GM23338 (cell line): Measurements from ENCODE around the gene TEX36. TPM values are rescaled to one million over a fixed set of nuclear protein-coding genes. Genes with fewer than 3 reads are reported as not detected.

Experiments used
- ATAC-seq: fragments of 200-7000 bp; cut with Tn5 transposase; 3 replicates; pipeline ENCODE4 v1.9.1; 2020
- DNase-seq: peaks from one replicate; pipeline ENCODE4 v3.0.0-alpha.2; 2015; ENCODE audit warnings: low spot score
- H2AFZ ChIP-seq: fragments of 200-600 bp; sonication (generic); 2 replicates; pipeline ENCODE4 v1.8.0; 2016; ENCODE audit warnings: antibody characterized with exemption, mild to moderate bottlenecking, moderate library complexity
- H3F3A ChIP-seq: fragments of 200-600 bp; sonication (generic); replicated peaks from 2 replicates; pipeline ENCODE4 v1.8.0; 2017; ENCODE audit warnings: antibody characterized with exemption, mixed run types, low read depth
- H3K27ac ChIP-seq: fragments of 200-600 bp; sonication (generic); 2 replicates; pipeline ENCODE4 v1.6.1; 2016; ENCODE audit warnings: low read depth
- H3K27me3 ChIP-seq: fragments of 200-600 bp; sonication (generic); 2 replicates; pipeline ENCODE4 v1.8.0; 2016; ENCODE audit warnings: mild to moderate bottlenecking, mixed run types, moderate library complexity; ENCODE audit not compliant: insufficient read depth
- H3K36me3 ChIP-seq: fragments of 200-600 bp; sonication (generic); 2 replicates; pipeline ENCODE4 v1.8.0; 2016; ENCODE audit warnings: mild to moderate bottlenecking; ENCODE audit not compliant: insufficient read depth
- H3K4me1 ChIP-seq: fragments of 200-600 bp; sonication (generic); 2 replicates; pipeline ENCODE4 v1.8.0; 2016; ENCODE audit warnings: mild to moderate bottlenecking, moderate library complexity; ENCODE audit not compliant: insufficient read depth
- H3K4me2 ChIP-seq: fragments of 200-600 bp; sonication (generic); 2 replicates; pipeline ENCODE4 v1.7.1; 2017; ENCODE audit warnings: mixed run types
- H3K4me3 ChIP-seq: fragments of 200-600 bp; sonication (generic); 2 replicates; pipeline ENCODE4 v1.6.1; 2016; ENCODE audit warnings: mixed run types
- H3K79me2 ChIP-seq: fragments of 200-600 bp; sonication (generic); replicated peaks from 2 replicates; pipeline ENCODE4 v1.8.0; 2017; ENCODE audit warnings: mild to moderate bottlenecking; ENCODE audit not compliant: insufficient read depth
- H3K9me2 ChIP-seq: fragments of 200-600 bp; sonication (generic); 2 replicates; pipeline ENCODE4 v1.8.0; 2017; ENCODE audit not compliant: insufficient read depth
- H4K20me1 ChIP-seq: fragments of 200-600 bp; sonication (generic); replicated peaks from 2 replicates; pipeline ENCODE4 v1.8.0; 2017; ENCODE audit warnings: mild to moderate bottlenecking; ENCODE audit not compliant: insufficient read depth
- H3K27ac Mint-ChIP-seq: 2 replicates; pipeline ENCODE4 v1.8.0; 2020; ENCODE audit warnings: inconsistent platforms, mild to moderate bottlenecking, moderate library complexity, mixed read lengths
- H3K27me3 Mint-ChIP-seq: 3 replicates; pipeline ENCODE4 v1.8.0; 2022; ENCODE audit warnings: low read depth, mild to moderate bottlenecking, moderate library complexity, mixed read lengths, inconsistent platforms; ENCODE audit not compliant: insufficient read depth, poor library complexity
- H3K36me3 Mint-ChIP-seq: 3 replicates; pipeline ENCODE4 v1.8.0; 2021; ENCODE audit warnings: low read depth, mild to moderate bottlenecking, inconsistent platforms, moderate library complexity, mixed read lengths
- H3K4me1 Mint-ChIP-seq: 3 replicates; pipeline ENCODE4 v1.8.0; 2020; ENCODE audit warnings: mild to moderate bottlenecking, inconsistent platforms, mixed read lengths
- H3K4me3 Mint-ChIP-seq: 3 replicates; pipeline ENCODE4 v1.8.0; 2021; ENCODE audit warnings: moderate library complexity, mild to moderate bottlenecking, inconsistent platforms, mixed read lengths
- H3K9me3 Mint-ChIP-seq: 3 replicates; pipeline ENCODE4 v1.8.0; 2020; ENCODE audit warnings: moderate library complexity, mild to moderate bottlenecking, inconsistent platforms, mixed read lengths
- CREB1 ChIP-seq: fragments of 250-450 bp; sonication (Bioruptor Pico); IDR thresholded peaks from 2 replicates; pipeline ENCODE4 v1.5.0; 2020; ENCODE audit warnings: low read depth, mild to moderate bottlenecking, moderate library complexity
- CTCF ChIP-seq, 2 experiments: fragments of 200-600 bp in 1 of 2; sonication (generic) in 1 of 2; conservative IDR thresholded peaks; 2 replicates each; pipeline versions ENCODE4 v1.5.1 to v1.6.1; 2016 to 2017; ENCODE audit warnings: antibody characterized with exemption in 2 of 2, low read depth in 2 of 2, mild to moderate bottlenecking in 2 of 2, moderate library complexity in 1 of 2
- EZH2 ChIP-seq: fragments of 200-600 bp; sonication (generic); IDR thresholded peaks from one replicate; pipeline ENCODE4 v1.8.0; 2017; ENCODE audit warnings: antibody characterized with exemption, mild to moderate bottlenecking, low read depth; ENCODE audit not compliant: unreplicated experiment
- EZH2phosphoT487 ChIP-seq: fragments of 200-600 bp; sonication (generic); IDR thresholded peaks from one replicate; pipeline ENCODE4 v1.8.1; 2018; ENCODE audit warnings: antibody characterized with exemption; ENCODE audit not compliant: unreplicated experiment
- JUNB ChIP-seq: IDR thresholded peaks from one replicate; pipeline ENCODE4 v1.6.1; 2016; ENCODE audit warnings: antibody characterized with exemption; ENCODE audit not compliant: unreplicated experiment
- NANOG ChIP-seq: IDR thresholded peaks from 2 replicates; pipeline ENCODE4 v1.6.1; 2016; ENCODE audit warnings: antibody characterized with exemption, borderline replicate concordance
- POLR2AphosphoS5 ChIP-seq: IDR thresholded peaks from 2 replicates; pipeline ENCODE4 v1.6.1; 2016; ENCODE audit warnings: antibody characterized with exemption, low read depth
- REST ChIP-seq: IDR thresholded peaks from one replicate; pipeline ENCODE4 v1.6.1; 2018; ENCODE audit warnings: antibody characterized with exemption; ENCODE audit not compliant: unreplicated experiment
- STAT1 ChIP-seq: IDR thresholded peaks from one replicate; pipeline ENCODE4 v1.6.1; 2016; ENCODE audit warnings: antibody characterized with exemption; ENCODE audit not compliant: unreplicated experiment
- ZNF114 ChIP-seq: fragments of 250-450 bp; sonication (Bioruptor Pico); IDR thresholded peaks from 2 replicates; pipeline ENCODE4 v1.5.0; 2020; ENCODE audit warnings: mild to moderate bottlenecking, moderate library complexity
- ZNF331 ChIP-seq: fragments of 250-450 bp; sonication (Bioruptor Pico); IDR thresholded peaks from 2 replicates; pipeline ENCODE4 v1.5.0; 2020; ENCODE audit warnings: low read depth, mild to moderate bottlenecking, moderate library complexity
- ZNF462 ChIP-seq: fragments of 250-450 bp; sonication (Bioruptor Pico); IDR thresholded peaks from 2 replicates; pipeline ENCODE4 v1.5.0; 2020; ENCODE audit warnings: mild to moderate bottlenecking, moderate library complexity
- polyA plus RNA-seq: library from polyadenylated mRNA; unstranded; fragments of >200 nt; fragmentation: Nextera tagmentation; extraction: Ambion mirVana; gene quantifications from 2 replicates; pipeline ENCODE4 v1.2.1, GENCODE V29; 2016
- total RNA-seq: library from RNA; depleted of rRNA; stranded (reverse); fragments of >200 nt; shearing (Covaris generic); gene quantifications from 2 replicates; pipeline ENCODE4 v1.2.3, GENCODE V29; 2014
- TF ChIP-seq, protein P1 (sequence below): IDR thresholded peaks from 2 replicates; pipeline ENCODE4 v1.6.1; 2016; ENCODE audit warnings: antibody characterized with exemption

Gene TEX36
- total and polyA plus RNA-seq, 2 experiments from 2014 or later = not detected

DNA sequence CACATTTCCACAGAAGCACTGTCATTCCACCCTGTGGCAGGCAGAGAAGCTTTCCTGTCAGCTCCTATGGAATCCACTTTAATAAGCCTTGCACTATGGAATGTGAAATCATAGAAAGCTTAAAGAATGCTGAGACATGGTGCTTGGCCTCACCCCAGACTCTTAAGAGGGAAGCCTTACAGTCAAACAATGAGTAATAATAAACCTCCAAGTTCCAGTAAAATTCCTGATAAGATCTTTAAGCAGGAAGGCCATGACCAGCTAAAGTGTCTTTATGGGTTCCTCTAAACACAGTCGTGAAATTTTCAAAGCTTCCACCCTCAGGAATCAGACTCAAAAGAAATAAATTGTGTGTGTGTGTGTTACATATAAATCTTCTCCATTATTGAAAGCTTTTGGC lies 11.9 kb upstream of the TEX36 start:
- Histone ChIP-seq H3K36me3 (no peaks in the 10 kb centered on the region), H3K4me3 (no peak overlapping the region), H4K20me1 (no peaks in the 10 kb centered on the region), H3K9me2 (0 out of 2 replicates have a peak, but pooled peaks cover 3% of the 10 kb centered on the region), H2AFZ (no peak overlapping the region), H3K27ac (no peak overlapping the region), H3K27me3 (no peaks in the 10 kb centered on the region), H3K4me1 (no peaks in the 10 kb centered on the region), H3K4me2 (no peak overlapping the region), H3K79me2 (no peaks in the 10 kb centered on the region), H3F3A (no peaks in the 10 kb centered on the region)
- H3K4me3 Mint-ChIP-seq = no peak overlapping the region
- TF ChIP-seq JUNB (no peak), ZNF331 (CRISPR knock-in tag) (no peak), CREB1 (CRISPR knock-in tag) (no peak), ZNF114 (CRISPR knock-in tag) (no peak), REST (no peak), CTCF (conservative IDR thresholded peaks at IDR 0.05; ENCODE audit: low read depth in 2 of 2) (no peak), EZH2phosphoT487 (no peak), ZNF462 (CRISPR knock-in tag) (no peak), NANOG (no peak), STAT1 (no peak), EZH2 (no peak), POLR2AphosphoS5 (no peak)
- TF ChIP-seq, protein P1, sequence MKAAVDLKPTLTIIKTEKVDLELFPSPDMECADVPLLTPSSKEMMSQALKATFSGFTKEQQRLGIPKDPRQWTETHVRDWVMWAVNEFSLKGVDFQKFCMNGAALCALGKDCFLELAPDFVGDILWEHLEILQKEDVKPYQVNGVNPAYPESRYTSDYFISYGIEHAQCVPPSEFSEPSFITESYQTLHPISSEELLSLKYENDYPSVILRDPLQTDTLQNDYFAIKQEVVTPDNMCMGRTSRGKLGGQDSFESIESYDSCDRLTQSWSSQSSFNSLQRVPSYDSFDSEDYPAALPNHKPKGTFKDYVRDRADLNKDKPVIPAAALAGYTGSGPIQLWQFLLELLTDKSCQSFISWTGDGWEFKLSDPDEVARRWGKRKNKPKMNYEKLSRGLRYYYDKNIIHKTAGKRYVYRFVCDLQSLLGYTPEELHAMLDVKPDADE = no peak
- no peak for DNase-seq
- no peaks in the 10 kb centered on the region for H3K9me3 Mint-ChIP-seq
- no peaks in the 10 kb centered on the region for H3K27me3 Mint-ChIP-seq
- no peaks in the 10 kb centered on the region for H3K36me3 Mint-ChIP-seq
- ATAC-seq = no peak
- H3K4me1 Mint-ChIP-seq = peaks cover 3% of the 10 kb centered on the region; the same call in 1 of the 3 replicates
- H3K27ac Mint-ChIP-seq = no peak overlapping the region
